ENCODE measurements around the gene STEAP4. TPM values are rescaled to one million over a fixed set of nuclear protein-coding genes. Genes with fewer than 3 reads are reported as not detected.

The STEAP4 gene
- total RNA-seq, 2 donors from 2014 or later = 9.6 to 44.2 TPM

- no peak overlapping the region for H3K27ac ChIP-seq
- H3K36me3 ChIP-seq = no peaks in the 10 kb centered on the region
- DNase-seq (ENCODE audit: low spot score) = no peak
- TF ChIP-seq CTCF (IDR thresholded peaks at IDR 0.05) = no peak
- no peaks in the 10 kb centered on the region for H3K27me3 ChIP-seq
- H3K9me3 ChIP-seq = peaks cover 0 to 38% of the 10 kb centered on the region in 2 donors
- no peak overlapping the region for H3K4me3 ChIP-seq
- no peaks in the 10 kb centered on the region for H3K4me1 ChIP-seq
Measured at GRCh38 chr7:88256906-88257305, 49.8 kb downstream of the STEAP4 start.

GRCh38 chr7:88254721-88255424 lies 51.8 kb downstream of the STEAP4 start:
- peaks cover 0 to 43% of the 10 kb centered on the region in 2 donors for H3K9me3 ChIP-seq
- DNase-seq (ENCODE audit: low spot score) = no peak
- H3K4me1 ChIP-seq = no peaks in the 10 kb centered on the region
- no peaks in the 10 kb centered on the region for H3K27me3 ChIP-seq
- TF ChIP-seq CTCF (IDR thresholded peaks at IDR 0.05) = no peak
- H3K27ac ChIP-seq = no peak overlapping the region
- H3K4me3 ChIP-seq = no peak overlapping the region
- H3K36me3 ChIP-seq = no peaks in the 10 kb centered on the region

GRCh38 chr7:88253640-88254039 lies 53.1 kb downstream of the STEAP4 start:
- no peaks in the 10 kb centered on the region for H3K4me1 ChIP-seq
- no peak for TF ChIP-seq CTCF (IDR thresholded peaks at IDR 0.05)
- H3K9me3 ChIP-seq = peaks cover 0 to 43% of the 10 kb centered on the region in 2 donors
- H3K27ac ChIP-seq = no peak overlapping the region
- H3K36me3 ChIP-seq = no peaks in the 10 kb centered on the region
- no peak for DNase-seq (ENCODE audit: low spot score)
- H3K4me3 ChIP-seq = no peak overlapping the region
- H3K27me3 ChIP-seq = no peaks in the 10 kb centered on the region

GRCh38 chr7:88244258-88244657 lies 62.4 kb downstream of the STEAP4 start:
- Histone ChIP-seq H3K4me3 (no peak overlapping the region), H3K9me3 (peaks cover 0 to 8% of the 10 kb centered on the region in 2 donors), H3K27me3 (no peaks in the 10 kb centered on the region), H3K4me1 (peaks cover 0 to 4% of the 10 kb centered on the region in 2 donors), H3K27ac (no peak overlapping the region), H3K36me3 (no peaks in the 10 kb centered on the region)
- DNase-seq (ENCODE audit: low spot score) = no peak
- TF ChIP-seq CTCF (IDR thresholded peaks at IDR 0.05) = no peak

GRCh38 chr7:88243345-88243909 lies 63.3 kb downstream of the STEAP4 start:
- Histone ChIP-seq H3K4me1 (peaks cover 0 to 4% of the 10 kb centered on the region in 2 donors), H3K27ac (no peak overlapping the region), H3K36me3 (no peaks in the 10 kb centered on the region), H3K27me3 (no peaks in the 10 kb centered on the region), H3K9me3 (peaks cover 0 to 8% of the 10 kb centered on the region in 2 donors), H3K4me3 (no peak overlapping the region)
- TF ChIP-seq CTCF (IDR thresholded peaks at IDR 0.05) = peak; percentile 50 to 84
- no peak for DNase-seq (ENCODE audit: low spot score)

Data from right atrium auricular region (tissue), 2 donors.